Panc1 (cell line): ENCODE data around the gene NPIPA1. TPM values are rescaled to one million over a fixed set of nuclear protein-coding genes. Genes with fewer than 3 reads are reported as not detected.
"Not testable (repeated sequence)": the region's sequence is repeated elsewhere in the genome, so short reads cannot be mapped to it uniquely, and the experiment has no call there.

Experiments
- ATAC-seq: fragments of 200-7000 bp; cut with Tn5 transposase; 2 replicates; pipeline ENCODE4 v1.9.1; 2020; ENCODE audit warnings: mild to moderate bottlenecking, moderate library complexity
- BruUV-seq: library from RNA; stranded (reverse); fragments of 400-500 nt; replicated peaks from 2 replicates; lab custom pipeline; 2021; lab: Mats Ljungman, UMichigan
- CTCF ChIA-PET: fragments of 300-600 bp; sonication (Branson Sonifier 250); formaldehyde crosslinking; loops from one replicate; lab custom pipeline; 2022; ENCODE audit warnings: antibody characterized with exemption; lab: Charles Lee
- POLR2A ChIA-PET: fragments of 300-600 bp; sonication (Branson Sonifier 250); formaldehyde crosslinking; loops from one replicate; lab custom pipeline; 2022; ENCODE audit warnings: antibody characterized with exemption; lab: Charles Lee
- DNase-seq: peaks from one replicate; pipeline ENCODE4 v3.0.0-alpha.2; 2010; ENCODE audit warnings: low read depth, low spot score
- H3K27ac ChIP-seq: 2 replicates; pipeline ENCODE4 v1.5.1; 2011; ENCODE audit warnings: mild to moderate bottlenecking, low read length, inconsistent platforms
- H3K27me3 ChIP-seq: fragments of 200-500 bp; sonication (Bioruptor generic); 2 replicates; pipeline ENCODE4 v1.6.0; 2014; ENCODE audit warnings: low read length, inconsistent platforms; ENCODE audit not compliant: control insufficient read depth, insufficient read depth
- H3K36me3 ChIP-seq: fragments of 200-500 bp; sonication (Bioruptor generic); 2 replicates; pipeline ENCODE4 v1.5.1; 2014; ENCODE audit warnings: inconsistent platforms, mild to moderate bottlenecking, low read length, moderate library complexity; ENCODE audit not compliant: control insufficient read depth, insufficient read depth
- H3K4me1 ChIP-seq: 2 replicates; pipeline ENCODE4 v1.5.1; 2011; ENCODE audit warnings: inconsistent platforms, mild to moderate bottlenecking, low read length, moderate library complexity; ENCODE audit not compliant: control insufficient read depth, insufficient read depth
- H3K4me3 ChIP-seq, 2 experiments: 2 replicates each; pipeline ENCODE4 v1.5.1; 2011 to 2012; ENCODE audit warnings: low read depth in 2 of 2, low read length in 2 of 2, mild to moderate bottlenecking in 2 of 2, inconsistent platforms in 1 of 2, moderate library complexity in 1 of 2
- H3K9me3 ChIP-seq: fragments of 200-500 bp; sonication (Bioruptor generic); 2 replicates; pipeline ENCODE4 v1.5.1; 2014; ENCODE audit warnings: low read depth, mild to moderate bottlenecking, inconsistent platforms, low read length, moderate library complexity; ENCODE audit not compliant: control insufficient read depth, insufficient read depth
- in situ Hi-C: cut with HindIII; loops from 2 replicates; pipeline ENCODE4 v1.10.0; 2016; ENCODE audit warnings: low sequenced_read_pairs, low pct_unique_long_range_greater_than_20kb
- intact Hi-C: fragments of 100-400 bp; cut with micrococcal nuclease; formaldehyde crosslinking; loops from one replicate; pipeline ENCODE4 v1.10.0; 2022; ENCODE audit not compliant: unreplicated experiment
- total RNA-seq: library from RNA; stranded (reverse); gene quantifications from one replicate; pipeline ENCODE4 v1.2.1, GENCODE V29; 2021; ENCODE audit not compliant: unreplicated experiment

The NPIPA1 gene
- total RNA-seq, 1 experiment from 2014 or later = 126 TPM

- POLR2A ChIA-PET, ATAC-seq, in situ Hi-C loops: not testable (repeated sequence)
Observed at GRCh38 chr16:14909744-14910143, 27.5 kb upstream of the NPIPA1 start.

GRCh38 chr16:14910833-14911629, 26.2 kb upstream of the NPIPA1 start:
- H3K27ac ChIP-seq, DNase-seq, in situ Hi-C loops, H3K4me3 ChIP-seq, POLR2A ChIA-PET, H3K36me3 ChIP-seq, H3K4me1 ChIP-seq, intact Hi-C loops, H3K9me3 ChIP-seq, H3K27me3 ChIP-seq, CTCF ChIA-PET, BruUV-seq: not testable (repeated sequence)
- peak; percentile 96 for ATAC-seq

More at GRCh38 chr16:14909744-14910143, 27.5 kb upstream of the NPIPA1 start:
- H3K36me3 ChIP-seq, BruUV-seq, H3K27me3 ChIP-seq, H3K9me3 ChIP-seq, CTCF ChIA-PET, intact Hi-C loops, H3K27ac ChIP-seq, DNase-seq, H3K4me3 ChIP-seq, H3K4me1 ChIP-seq: not testable (repeated sequence)

- DNase-seq, H3K36me3 ChIP-seq, H3K4me1 ChIP-seq, H3K9me3 ChIP-seq, POLR2A ChIA-PET, H3K27me3 ChIP-seq, in situ Hi-C loops, ATAC-seq, CTCF ChIA-PET, H3K27ac ChIP-seq, intact Hi-C loops, BruUV-seq: not testable (repeated sequence)
- H3K4me3 ChIP-seq = peak overlapping the region; percentile 28 to 29; a peak in 3 of 4 replicates
Observed at GRCh38 chr16:14911954-14912353, 25.3 kb upstream of the NPIPA1 start.

- H3K27me3 ChIP-seq, CTCF ChIA-PET, DNase-seq, H3K36me3 ChIP-seq, POLR2A ChIA-PET, H3K4me3 ChIP-seq, intact Hi-C loops, in situ Hi-C loops, H3K27ac ChIP-seq, ATAC-seq, H3K4me1 ChIP-seq, H3K9me3 ChIP-seq: not testable (repeated sequence)
- TSS peak; percentile 95 for BruUV-seq
Observed at GRCh38 chr16:14912588-14912987, 24.7 kb upstream of the NPIPA1 start.

DNA sequence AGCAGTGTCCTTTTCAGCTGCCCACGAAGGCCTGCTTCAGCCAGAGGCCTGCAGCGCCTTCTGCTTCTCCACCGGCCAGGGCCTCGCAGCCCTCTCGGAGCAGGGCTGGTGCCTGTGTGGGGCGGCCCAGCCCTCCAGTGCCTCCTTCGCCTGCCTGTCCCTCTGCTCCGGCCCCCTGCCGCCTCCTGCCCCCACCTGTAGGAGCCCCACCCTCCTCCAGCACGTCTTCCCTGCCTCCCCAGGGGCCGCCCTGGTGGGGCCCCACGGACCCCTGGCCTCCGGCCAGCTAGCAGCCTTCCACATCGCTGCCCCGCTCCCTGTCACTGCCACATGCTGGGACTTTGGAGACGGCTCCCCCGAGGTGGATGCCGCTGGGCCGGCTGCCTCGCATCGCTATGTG, 18.7 kb upstream of the NPIPA1 start:
- BruUV-seq, POLR2A ChIA-PET, intact Hi-C loops: not testable (repeated sequence)

GRCh38 chr16:14919837-14920600, 17.2 kb upstream of the NPIPA1 start:
- H3K36me3 ChIP-seq, H3K27ac ChIP-seq, DNase-seq, in situ Hi-C loops, H3K9me3 ChIP-seq, CTCF ChIA-PET, intact Hi-C loops, H3K4me1 ChIP-seq, POLR2A ChIA-PET, H3K4me3 ChIP-seq, H3K27me3 ChIP-seq, ATAC-seq, BruUV-seq: not testable (repeated sequence)

More for the DNA sequence above, 18.7 kb upstream of the NPIPA1 start:
- H3K27ac ChIP-seq, H3K9me3 ChIP-seq, H3K36me3 ChIP-seq, in situ Hi-C loops, H3K27me3 ChIP-seq, DNase-seq, ATAC-seq, H3K4me3 ChIP-seq, CTCF ChIA-PET, H3K4me1 ChIP-seq: not testable (repeated sequence)

GRCh38 chr16:14922285-14922684, 15.0 kb upstream of the NPIPA1 start:
- H3K36me3 ChIP-seq, DNase-seq, POLR2A ChIA-PET, CTCF ChIA-PET, H3K27me3 ChIP-seq, H3K4me1 ChIP-seq, H3K4me3 ChIP-seq, intact Hi-C loops, in situ Hi-C loops, ATAC-seq, BruUV-seq, H3K27ac ChIP-seq, H3K9me3 ChIP-seq: not testable (repeated sequence)
